Activated T-cell treated with anti-CD3 and anti-CD28 coated beads for 1 hour (primary cell): Measurements from ENCODE around the gene RBM47.

Source experiments
- DNase-seq: peaks from one replicate; pipeline ENCODE4 v3.0.0-alpha.2; 2020; ENCODE audit warnings: low read depth

The RBM47 gene

GRCh38 chr4:40586729-40587128 lies 42.9 kb downstream of the RBM47 start:
- DNase-seq, result no peak

DNA sequence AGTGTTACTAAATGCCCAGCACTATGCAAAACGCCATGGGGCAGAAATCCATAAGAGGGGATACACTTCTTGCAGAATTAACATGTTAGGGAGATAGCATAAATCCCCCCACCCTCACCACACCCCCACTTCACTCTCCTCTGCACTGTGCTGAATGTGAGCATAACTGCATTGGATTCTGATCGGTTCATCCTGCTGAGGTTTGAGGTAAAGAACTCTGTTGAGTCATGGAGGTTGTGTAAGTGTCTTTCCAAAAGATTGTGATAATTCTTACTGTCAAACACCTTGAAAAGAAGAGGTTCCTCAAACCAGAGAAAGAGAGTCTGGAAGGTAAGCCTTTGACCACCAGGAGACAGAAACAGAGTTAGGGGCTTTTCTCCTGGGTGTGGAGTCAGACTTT lies 43.6 kb downstream of the RBM47 start:
- no peak for DNase-seq

- DNase-seq, result no peak
Observed at GRCh38 chr4:40585201-40585799, 44.4 kb downstream of the RBM47 start.

DNA sequence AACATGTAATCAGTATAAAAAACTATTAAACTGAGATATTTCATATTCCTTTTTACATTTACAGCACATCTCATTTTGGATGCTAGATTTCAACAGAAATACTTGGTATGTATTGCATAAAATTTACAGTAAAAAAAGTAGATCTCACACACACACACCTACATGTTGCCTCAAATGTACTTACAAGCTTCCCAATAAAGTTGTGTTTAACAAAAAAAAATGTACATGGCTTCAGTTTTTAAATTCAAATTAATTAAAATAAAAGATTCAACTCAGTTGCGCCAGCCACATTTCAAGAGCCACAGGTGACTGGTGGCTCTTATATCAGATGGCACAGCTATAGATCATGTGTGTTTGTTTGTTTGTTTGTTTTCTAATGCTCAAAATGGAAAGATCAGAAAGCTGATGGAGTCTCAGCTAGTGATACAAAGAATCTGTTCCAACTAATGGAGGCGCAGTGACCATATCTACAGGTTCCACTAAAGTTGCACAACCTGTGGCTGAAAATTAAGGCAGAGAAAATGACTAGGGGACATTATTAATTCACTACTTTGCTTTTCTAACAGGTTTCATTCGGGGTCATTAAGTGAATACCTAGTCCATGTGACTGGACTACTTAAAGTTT lies 45.0 kb downstream of the RBM47 start:
- no peak for DNase-seq

GRCh38 chr4:40583850-40584439 lies 45.7 kb downstream of the RBM47 start:
- no peak for DNase-seq

- DNase-seq, result no peak
Observed at GRCh38 chr4:40582413-40582812, 47.3 kb downstream of the RBM47 start.

DNA sequence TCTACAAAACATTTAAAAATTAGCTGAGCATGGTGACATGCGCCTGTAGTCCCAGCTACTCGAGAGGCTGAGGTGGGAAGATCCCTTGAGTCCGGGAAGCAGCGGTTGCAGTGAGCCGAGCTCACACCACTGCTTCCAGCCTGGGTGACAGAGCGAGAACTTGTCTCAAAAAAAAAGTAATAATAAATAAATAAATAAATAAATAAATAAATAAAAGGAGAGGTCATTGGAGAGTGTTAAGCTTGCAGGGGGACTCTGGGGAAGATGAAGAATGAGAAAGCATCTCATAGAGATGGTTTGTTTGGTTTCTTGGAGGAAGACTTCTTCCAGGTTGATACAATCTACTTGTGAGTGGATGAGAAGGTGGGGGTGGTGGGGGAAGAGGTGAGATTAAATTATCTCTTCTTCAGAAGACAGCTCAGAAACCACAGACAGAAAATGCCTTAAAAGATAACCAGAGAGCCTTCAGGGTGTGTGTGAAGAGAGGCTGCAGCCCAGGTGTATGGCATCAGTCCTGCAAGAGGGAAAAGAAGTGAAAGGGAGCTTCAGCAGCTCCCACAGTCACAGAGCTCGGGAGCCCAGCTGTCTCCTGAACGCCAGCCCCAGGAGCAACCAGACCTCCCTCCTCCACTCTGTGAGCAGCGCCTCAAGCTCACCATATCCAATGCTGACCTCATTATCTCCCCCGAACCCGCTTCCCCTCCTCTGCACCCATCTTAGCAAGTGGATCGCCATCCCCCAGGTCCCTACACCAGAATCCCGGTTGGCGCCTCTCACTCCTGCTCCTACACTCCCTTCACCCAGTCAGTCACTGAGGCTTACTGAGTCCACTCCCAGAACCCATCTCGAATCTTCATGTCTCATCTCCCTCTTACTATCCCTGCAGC lies 48.2 kb downstream of the RBM47 start:
- DNase-seq, result no peak

- no peak for DNase-seq
Observed at GRCh38 chr4:40579983-40580382, 49.7 kb downstream of the RBM47 start.

DNA sequence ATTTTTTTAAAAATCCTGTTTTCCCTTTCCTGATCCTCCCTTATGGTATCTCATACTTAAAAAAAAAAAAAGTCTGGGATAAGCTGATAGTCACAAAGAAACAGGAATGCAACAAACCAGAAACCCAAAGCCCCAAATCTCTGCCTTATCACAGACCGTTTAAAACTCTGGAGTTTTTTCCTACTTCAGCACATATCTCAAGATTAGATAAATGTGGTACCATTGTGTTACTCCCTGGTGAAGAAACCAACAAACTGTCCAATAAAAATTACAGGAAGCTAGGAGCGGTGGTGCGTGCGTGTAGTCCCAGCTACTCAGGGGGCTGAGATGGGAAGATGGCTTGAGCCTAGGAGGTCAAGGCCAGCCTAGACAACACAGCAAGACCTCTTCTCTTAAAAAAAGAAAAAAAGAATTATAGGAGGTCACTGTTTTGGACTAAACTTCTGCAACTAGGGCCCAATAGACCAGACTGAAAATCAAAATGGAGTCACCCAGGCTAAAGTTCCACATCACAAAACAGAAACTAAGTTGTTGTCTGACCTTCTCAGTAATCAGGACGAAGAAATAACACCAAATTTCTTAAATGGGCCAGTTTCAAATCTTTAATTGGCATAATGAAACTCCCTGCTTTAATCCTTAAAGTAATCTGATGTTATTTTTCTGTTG lies 51.9 kb downstream of the RBM47 start:
- no peak for DNase-seq

- no peak for DNase-seq
Observed at GRCh38 chr4:40576651-40577480, 52.8 kb downstream of the RBM47 start.

DNA sequence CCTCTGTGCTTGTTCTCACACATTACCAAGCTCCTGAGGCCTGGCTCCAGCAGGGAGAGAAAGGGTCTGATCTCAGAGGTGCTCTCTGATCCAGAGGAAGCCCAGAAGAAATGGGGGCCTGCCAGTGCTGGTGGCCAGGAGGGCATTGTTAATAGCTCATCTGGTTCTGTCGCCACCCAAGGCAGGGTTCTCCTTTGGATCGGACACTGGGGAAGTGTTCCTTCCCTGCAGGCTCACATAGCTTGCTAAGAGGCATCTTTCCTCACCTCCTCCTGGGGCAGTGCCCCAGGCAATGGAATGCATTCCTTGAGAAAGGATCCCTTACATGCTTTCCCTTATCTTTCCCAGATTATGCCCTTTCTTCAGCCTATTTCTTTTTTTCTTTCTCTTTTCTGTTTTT lies 53.8 kb downstream of the RBM47 start:
- DNase-seq, result no peak

GRCh38 chr4:40573593-40574311 lies 55.9 kb downstream of the RBM47 start:
- DNase-seq, result no peak

DNA sequence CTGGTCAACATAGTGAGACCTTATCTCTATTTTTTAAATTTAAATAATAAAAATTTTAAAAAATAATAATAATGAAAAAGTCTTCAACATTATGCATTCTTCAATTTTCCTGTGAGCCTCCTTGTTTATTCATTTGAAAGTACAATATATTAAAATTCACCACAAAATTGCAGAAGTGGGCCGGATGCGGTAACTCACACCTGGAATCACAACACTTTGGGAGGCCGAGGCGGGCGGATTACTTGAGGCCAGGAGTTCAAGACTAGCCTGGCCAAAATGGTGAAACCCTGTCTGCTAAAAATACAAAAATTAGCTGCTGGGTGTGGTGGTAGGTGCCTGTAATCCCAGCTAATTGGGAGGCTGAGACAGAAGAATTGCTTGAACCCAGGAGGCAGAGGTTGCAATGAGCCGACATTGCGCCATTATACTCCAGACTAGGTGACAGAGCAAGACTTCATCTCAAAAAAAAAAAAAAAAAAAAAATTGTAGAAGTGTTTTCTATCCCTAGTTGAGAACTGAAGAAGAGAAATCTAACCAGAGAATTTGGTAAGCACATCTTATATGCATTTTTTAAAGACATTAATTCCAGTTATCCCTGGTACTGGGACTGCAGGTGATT lies 56.9 kb downstream of the RBM47 start:
- DNase-seq, result no peak

DNA sequence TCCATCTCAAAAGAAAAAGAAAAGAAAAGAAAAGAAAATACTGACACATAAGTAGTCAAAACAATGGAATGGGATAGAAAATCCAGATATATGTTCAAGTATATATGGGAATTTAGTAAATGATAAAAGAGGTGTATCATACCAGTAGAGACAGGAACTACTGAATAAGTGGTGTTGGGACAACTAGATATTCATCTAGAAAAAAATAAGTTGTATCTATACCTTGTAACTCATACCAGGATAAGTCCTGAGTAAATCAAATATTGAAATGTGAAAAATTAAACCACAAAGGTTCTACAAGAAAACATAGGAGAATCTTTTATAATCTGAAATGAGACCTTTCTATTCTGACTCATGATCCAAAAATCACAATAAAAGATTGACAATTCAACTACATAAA lies 58.5 kb downstream of the RBM47 start:
- DNase-seq, result no peak

GRCh38 chr4:40570348-40571077 lies 59.2 kb downstream of the RBM47 start:
- DNase-seq, result no peak

DNA sequence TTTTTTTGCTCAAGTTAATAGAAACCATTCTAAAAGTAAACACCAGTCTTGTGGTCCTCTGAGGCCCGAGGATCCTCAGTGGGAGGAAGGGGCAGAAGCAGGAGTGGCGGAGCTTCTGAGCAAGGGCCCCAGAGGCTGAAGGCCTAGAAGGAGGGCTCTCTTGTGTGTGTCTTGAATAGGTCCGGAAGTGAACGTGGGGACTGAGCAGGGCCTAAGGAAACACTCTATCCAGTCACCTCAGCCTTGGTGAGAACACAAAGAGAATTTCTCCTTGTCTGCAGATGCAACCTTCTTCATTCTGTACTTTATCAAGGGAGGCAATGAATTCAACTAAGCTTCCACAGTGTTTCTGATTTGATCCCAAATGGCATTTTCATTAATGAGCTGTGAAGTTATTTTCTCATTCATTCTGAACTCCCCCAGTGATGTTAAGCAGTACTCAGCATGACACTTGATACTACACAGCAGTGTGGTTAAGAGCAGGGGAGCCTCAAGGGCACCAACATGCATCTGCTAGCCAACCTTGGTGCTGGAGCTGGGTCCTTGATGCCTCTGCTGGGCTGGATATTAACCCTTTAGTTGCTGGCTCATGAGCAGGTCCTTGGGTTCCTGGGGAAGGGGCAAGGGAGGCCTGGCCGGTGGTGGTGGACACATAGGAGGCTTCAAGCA lies 64.7 kb downstream of the RBM47 start:
- DNase-seq, result no peak

- no peak for DNase-seq
Observed at GRCh38 chr4:40564004-40564403, 65.7 kb downstream of the RBM47 start.

- no peak for DNase-seq
Observed at GRCh38 chr4:40563401-40563800, 66.3 kb downstream of the RBM47 start.

GRCh38 chr4:40562681-40563080 lies 67.0 kb downstream of the RBM47 start:
- no peak for DNase-seq
